ENCODE measurements around the gene KLK6.
"Not testable (repeated sequence)": the region's sequence is repeated elsewhere in the genome, so short reads cannot be mapped to it uniquely, and the experiment has no call there.

The KLK6 gene

DNA sequence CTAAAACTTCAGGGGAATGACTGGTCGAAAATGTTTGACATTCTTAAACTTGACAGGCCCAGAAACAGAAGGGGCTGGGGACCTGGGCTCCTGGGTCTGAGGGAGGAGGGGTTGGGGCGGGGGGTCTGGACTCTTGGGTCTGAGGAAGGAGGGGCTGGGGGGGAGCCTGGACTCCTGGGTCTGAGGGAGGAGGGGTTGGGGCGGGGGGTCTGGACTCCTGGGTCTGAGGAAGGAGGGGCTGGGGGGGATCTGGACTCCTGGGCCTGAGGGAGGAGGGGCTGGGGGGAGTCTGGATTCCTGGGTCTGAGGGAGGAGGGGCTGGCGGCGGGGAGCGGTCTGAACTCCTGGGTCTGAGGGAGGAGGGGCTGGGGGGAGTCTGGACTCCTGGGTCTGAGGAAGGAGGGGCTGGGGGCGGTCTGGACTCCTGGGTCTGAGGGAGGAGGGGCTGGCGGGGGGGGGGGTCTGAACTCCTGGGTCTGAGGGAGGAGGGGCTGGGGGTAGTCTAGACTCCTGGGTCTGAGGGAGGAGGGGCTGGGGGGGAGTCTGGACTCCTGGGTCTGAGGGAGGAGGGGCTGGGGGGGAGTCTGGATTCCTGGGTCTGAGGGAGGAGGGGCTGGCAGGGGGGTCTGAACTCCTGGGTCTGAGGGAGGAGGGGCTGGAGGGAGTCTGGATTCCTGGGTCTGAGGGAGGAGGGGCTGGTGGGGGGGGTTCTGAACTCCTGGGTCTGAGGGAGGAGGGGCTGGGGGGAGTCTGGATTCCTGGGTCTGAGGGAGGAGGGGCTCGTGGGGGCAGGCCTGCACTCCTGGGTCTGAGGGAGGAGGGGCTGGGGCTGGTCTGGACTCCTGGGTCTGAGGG, 5.5 kb upstream of the KLK6 start:
- ChIA-PET POLR2A (ENCODE audit: low non-redundant PET) (no interaction called here), CTCF (no interaction called here)
- TF ChIP-seq, protein P1, sequence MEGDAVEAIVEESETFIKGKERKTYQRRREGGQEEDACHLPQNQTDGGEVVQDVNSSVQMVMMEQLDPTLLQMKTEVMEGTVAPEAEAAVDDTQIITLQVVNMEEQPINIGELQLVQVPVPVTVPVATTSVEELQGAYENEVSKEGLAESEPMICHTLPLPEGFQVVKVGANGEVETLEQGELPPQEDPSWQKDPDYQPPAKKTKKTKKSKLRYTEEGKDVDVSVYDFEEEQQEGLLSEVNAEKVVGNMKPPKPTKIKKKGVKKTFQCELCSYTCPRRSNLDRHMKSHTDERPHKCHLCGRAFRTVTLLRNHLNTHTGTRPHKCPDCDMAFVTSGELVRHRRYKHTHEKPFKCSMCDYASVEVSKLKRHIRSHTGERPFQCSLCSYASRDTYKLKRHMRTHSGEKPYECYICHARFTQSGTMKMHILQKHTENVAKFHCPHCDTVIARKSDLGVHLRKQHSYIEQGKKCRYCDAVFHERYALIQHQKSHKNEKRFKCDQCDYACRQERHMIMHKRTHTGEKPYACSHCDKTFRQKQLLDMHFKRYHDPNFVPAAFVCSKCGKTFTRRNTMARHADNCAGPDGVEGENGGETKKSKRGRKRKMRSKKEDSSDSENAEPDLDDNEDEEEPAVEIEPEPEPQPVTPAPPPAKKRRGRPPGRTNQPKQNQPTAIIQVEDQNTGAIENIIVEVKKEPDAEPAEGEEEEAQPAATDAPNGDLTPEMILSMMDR (conservative IDR thresholded peaks at IDR 0.05; ENCODE audit: low read depth): no peak
- no peak overlapping the region for H3K27ac ChIP-seq
- DNase-seq (ENCODE audit: low spot score): no peak

DNA sequence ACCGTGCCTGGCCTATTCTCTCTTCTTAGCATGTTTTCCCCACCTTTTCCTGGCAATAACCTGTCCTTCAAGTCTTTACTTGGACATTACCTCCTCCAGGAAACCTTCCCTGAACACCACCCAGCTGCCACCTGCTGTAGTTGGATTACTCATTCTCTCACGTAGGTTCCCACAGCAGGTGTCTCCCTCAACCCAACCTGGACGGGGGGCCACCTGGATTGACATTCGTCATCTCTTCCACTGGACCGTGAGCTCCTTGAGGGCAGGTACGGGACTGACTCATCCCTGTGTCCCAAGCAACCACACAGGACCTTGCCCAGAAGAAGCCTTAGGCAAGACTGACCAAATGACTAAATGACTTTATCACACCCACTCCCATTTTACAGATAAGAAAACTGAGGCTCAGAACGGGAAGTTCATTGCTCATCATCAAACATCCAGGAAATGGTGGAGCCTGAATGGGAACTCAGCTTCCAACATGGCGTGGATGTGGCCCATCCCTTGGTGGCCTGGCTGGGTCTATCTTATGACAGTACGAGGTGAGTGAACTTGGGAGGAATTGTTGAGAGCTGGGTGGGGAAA, 3.5 kb upstream of the KLK6 start:
- DNase-seq (ENCODE audit: low spot score): no peak
- ChIA-PET CTCF (no interaction called here), POLR2A (ENCODE audit: low non-redundant PET) (no interaction called here)
- H3K27ac ChIP-seq: no peak overlapping the region
- TF ChIP-seq, protein P1 (conservative IDR thresholded peaks at IDR 0.05; ENCODE audit: low read depth): no peak

DNA sequence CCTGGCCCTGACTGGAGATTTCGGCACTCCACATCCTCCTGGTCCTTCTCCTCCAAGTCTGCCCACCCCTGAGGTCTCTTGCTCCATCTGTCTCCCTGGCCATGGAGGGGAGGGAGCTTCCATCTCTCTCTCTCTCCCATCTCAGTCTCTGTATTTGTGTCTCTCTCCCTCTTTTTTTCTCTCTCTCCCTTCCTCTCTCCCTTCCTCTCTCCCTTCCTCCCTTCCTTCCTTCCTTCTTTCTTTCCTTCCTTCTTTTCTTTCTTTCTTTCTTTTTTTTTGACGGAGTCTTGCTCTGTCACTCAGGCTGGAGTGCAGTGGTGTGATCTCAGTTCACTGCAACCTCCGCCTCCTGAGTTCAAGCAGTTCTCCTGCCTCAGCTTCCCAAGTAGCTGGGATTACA, 419 bp upstream of the KLK6 start:
- DNase-seq (ENCODE audit: low spot score); POLR2A ChIA-PET (ENCODE audit: low non-redundant PET); H3K27ac ChIP-seq: not testable (repeated sequence)
- CTCF ChIA-PET: interaction anchor here (1.6 kb wide), 1 partner anchor 40 kb away, joined by 4 read pairs; no protein-coding TSS in a partner anchor

DNA sequence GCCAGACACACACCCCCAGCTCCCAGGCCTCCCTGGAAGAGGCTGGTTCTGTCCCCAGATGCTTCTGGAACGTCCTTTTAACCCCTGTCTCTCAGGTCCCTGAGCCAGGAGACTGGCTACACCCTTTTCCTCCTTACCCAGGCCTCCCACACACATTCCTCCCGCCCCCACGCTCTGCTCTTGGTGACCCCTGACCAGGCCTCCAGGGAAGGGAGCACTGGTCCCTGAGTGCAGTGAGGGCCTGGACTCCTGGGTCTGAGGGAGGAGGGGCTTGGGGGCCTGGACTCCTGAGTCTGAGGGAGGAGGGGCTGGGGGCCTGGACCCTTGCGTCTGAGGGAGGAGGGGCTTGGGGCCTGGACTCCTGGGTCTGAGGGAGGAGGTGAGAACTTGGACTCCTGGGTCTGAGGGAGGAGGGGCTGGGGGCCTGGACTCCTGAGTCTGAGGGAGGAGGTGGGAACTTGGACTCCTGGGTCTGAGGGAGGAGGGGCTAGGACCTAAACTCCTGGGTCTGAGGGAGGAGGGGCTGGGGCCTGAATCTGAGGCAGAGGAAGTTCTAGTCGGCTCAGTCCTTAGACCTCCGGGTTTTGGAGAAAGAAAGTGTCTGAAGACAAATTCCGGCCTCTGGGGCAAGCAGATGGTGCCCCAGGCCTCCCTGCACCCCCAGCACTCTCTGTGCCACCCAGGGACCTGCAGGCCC, 527 bp downstream of the KLK6 start:
- no peak for DNase-seq (ENCODE audit: low spot score)
- CTCF ChIA-PET: no interaction called here
- POLR2A ChIA-PET (ENCODE audit: low non-redundant PET): no interaction called here
- no peak overlapping the region for H3K27ac ChIP-seq
- TF ChIP-seq, protein P1 (conservative IDR thresholded peaks at IDR 0.05; ENCODE audit: low read depth): no peak

DNA sequence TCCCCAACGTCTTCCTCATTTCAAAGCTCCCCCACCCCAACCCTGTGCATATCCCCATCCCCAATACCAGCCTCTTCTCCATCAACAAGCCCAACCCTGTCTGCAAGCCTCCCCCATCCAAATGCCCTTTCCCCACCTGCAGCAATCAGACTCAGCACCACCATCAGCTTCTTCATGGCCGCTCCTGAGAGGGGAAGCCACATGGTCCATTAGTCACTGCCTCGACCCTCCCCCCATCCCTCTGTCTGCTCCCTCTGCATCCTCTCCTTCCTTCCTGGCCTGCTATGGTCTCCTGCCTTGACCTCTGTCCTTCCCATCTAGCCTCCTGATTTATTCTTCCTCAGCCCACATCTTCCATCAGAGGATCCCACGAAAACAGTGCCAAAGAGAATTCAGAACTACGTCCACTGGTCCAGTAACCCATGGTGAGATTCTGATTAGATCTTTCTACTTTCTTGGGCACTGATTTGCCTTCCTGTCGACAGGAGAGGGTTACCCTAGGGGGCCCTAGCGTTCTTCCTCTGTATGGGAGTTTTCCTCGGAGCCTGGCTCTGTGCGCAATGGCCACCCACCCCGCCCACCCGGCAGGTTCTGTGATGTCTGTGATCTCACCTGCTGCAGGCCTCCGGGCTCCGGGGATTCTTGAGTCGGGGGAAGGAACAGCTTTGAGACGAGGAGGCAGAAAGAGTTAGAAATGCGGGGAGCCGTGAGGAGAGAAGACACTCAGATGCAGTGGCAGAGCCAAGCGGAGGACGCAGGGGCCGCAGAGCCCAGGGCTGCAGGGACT, 1.3 kb downstream of the KLK6 start:
- TF ChIP-seq, protein P1 (conservative IDR thresholded peaks at IDR 0.05; ENCODE audit: low read depth): no peak
- ChIA-PET POLR2A (ENCODE audit: low non-redundant PET) (no interaction called here), CTCF (interaction anchor here (0.5 kb wide), 1 partner anchor 46 kb away, joined by 4 read pairs; no protein-coding TSS in a partner anchor)
- no peak for DNase-seq (ENCODE audit: low spot score)
- H3K27ac ChIP-seq: no peak overlapping the region

DNA sequence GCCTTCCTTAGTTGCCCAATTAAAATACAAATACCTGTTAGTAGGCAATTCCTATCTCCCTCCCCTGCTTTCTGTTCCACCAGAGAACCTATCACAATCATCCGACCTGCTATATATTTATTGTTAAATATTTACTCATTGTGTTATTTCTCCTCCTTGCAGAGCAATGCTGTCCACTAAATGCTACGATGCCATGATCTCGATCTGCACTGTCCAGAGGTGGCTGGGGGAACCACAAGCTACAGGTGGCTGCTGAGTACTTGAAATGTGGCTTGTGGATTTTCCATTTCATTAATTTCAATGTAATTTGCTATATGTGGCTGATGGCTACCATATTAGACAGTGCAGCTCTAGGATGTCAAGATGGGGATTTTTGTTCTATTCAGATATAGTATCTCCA, 5.1 kb downstream of the KLK6 start:
- TF ChIP-seq, protein P1 (conservative IDR thresholded peaks at IDR 0.05; ENCODE audit: low read depth): no peak
- no peak overlapping the region for H3K27ac ChIP-seq
- DNase-seq (ENCODE audit: low spot score): no peak
- CTCF ChIA-PET: no interaction called here
- POLR2A ChIA-PET (ENCODE audit: low non-redundant PET): no interaction called here

Measured in RWPE1 (cell line).